ENCODE results near the gene MAP10.

GRCh38 chr1:232797856-232798510 is 7.2 kb upstream of the MAP10 start:
- TF ChIP-seq CTCF (conservative IDR thresholded peaks at IDR 0.05; ENCODE audit: low read depth in 2 of 2) = no peak
- no peak for TF ChIP-seq POLR2AphosphoS5 (IDR thresholded peaks at IDR 0.05; ENCODE audit: low read depth)
- no peak for TF ChIP-seq ETS1 (IDR thresholded peaks at IDR 0.05)
- TF ChIP-seq CREB1 (CRISPR knock-in tag; IDR thresholded peaks at IDR 0.05; ENCODE audit: low read depth) = no peak
- TF ChIP-seq ZNF114 (CRISPR knock-in tag; IDR thresholded peaks at IDR 0.05) = no peak
- no peak for TF ChIP-seq EZH2 (IDR thresholded peaks at IDR 0.05; ENCODE audit: low read depth, unreplicated experiment)
- TF ChIP-seq, protein P1, sequence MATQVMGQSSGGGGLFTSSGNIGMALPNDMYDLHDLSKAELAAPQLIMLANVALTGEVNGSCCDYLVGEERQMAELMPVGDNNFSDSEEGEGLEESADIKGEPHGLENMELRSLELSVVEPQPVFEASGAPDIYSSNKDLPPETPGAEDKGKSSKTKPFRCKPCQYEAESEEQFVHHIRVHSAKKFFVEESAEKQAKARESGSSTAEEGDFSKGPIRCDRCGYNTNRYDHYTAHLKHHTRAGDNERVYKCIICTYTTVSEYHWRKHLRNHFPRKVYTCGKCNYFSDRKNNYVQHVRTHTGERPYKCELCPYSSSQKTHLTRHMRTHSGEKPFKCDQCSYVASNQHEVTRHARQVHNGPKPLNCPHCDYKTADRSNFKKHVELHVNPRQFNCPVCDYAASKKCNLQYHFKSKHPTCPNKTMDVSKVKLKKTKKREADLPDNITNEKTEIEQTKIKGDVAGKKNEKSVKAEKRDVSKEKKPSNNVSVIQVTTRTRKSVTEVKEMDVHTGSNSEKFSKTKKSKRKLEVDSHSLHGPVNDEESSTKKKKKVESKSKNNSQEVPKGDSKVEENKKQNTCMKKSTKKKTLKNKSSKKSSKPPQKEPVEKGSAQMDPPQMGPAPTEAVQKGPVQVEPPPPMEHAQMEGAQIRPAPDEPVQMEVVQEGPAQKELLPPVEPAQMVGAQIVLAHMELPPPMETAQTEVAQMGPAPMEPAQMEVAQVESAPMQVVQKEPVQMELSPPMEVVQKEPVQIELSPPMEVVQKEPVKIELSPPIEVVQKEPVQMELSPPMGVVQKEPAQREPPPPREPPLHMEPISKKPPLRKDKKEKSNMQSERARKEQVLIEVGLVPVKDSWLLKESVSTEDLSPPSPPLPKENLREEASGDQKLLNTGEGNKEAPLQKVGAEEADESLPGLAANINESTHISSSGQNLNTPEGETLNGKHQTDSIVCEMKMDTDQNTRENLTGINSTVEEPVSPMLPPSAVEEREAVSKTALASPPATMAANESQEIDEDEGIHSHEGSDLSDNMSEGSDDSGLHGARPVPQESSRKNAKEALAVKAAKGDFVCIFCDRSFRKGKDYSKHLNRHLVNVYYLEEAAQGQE (IDR thresholded peaks at IDR 0.05; ENCODE audit: unreplicated experiment) = no peak
- no peak for TF ChIP-seq ZNF331 (CRISPR knock-in tag; IDR thresholded peaks at IDR 0.05; ENCODE audit: low read depth)
- TF ChIP-seq EZH2phosphoT487 (IDR thresholded peaks at IDR 0.05; ENCODE audit: unreplicated experiment) = no peak
- TF ChIP-seq NANOG (IDR thresholded peaks at IDR 0.05; ENCODE audit: borderline replicate concordance) = no peak
- no peak for TF ChIP-seq STAT1 (IDR thresholded peaks at IDR 0.05; ENCODE audit: unreplicated experiment)

All from GM23338 (cell line).